PC-3 (cell line): ENCODE data around the gene EBPL.
"Not testable (repeated sequence)": the region's sequence is repeated elsewhere in the genome, so short reads cannot be mapped to it uniquely, and the experiment has no call there.

Source experiments
- CTCF ChIP-seq: fragments of 300-600 bp; sonication (generic); conservative IDR thresholded peaks from 2 replicates; pipeline ENCODE4 v1.5.1; 2017; ENCODE audit warnings: antibody characterized with exemption, low read depth, mild to moderate bottlenecking, low read length
- EZH2 ChIP-seq: fragments of 300-600 bp; sonication (generic); IDR thresholded peaks from one replicate; pipeline ENCODE4 v1.6.1; 2017; ENCODE audit warnings: antibody characterized with exemption, mild to moderate bottlenecking, low read length; ENCODE audit not compliant: unreplicated experiment
- EZH2phosphoT487 ChIP-seq: fragments of 300-600 bp; sonication (generic); IDR thresholded peaks from 2 replicates; pipeline ENCODE4 v1.6.1; 2018; ENCODE audit warnings: mild to moderate bottlenecking, antibody characterized with exemption, low read length, borderline replicate concordance

- TF ChIP-seq CTCF, EZH2, EZH2phosphoT487: not testable (repeated sequence)
Measured at GRCh38 chr13:49612042-49612441, 79.2 kb downstream of the EBPL start.
